ENCODE results near the gene CARD19. TPM values are rescaled to one million over a fixed set of nuclear protein-coding genes. Genes with fewer than 3 reads are reported as not detected.

Gene CARD19
- total and polyA plus RNA-seq, 9 of the 15 experiments (the other 6 are each of a cell fraction or from before 2014, with no cell fraction given): 0.90 to 34.9 (median 14.6) TPM

GRCh38 chr9:93095205-93096130 is 549 bp upstream of the CARD19 start (continued):
- TF ChIP-seq PKNOX1 (IDR thresholded peaks at IDR 0.05) (peak; percentile 88), MEF2D (tag; conservative IDR thresholded peaks at IDR 0.05; ENCODE audit: low read depth) (no peak), L3MBTL2 (IDR thresholded peaks at IDR 0.05) (peak; percentile 60; the same call in 1 of the 2 replicates), SUPT5H (IDR thresholded peaks at IDR 0.05) (peak; percentile 87), ETV5 (CRISPR knock-in tag; IDR thresholded peaks at IDR 0.05; ENCODE audit: low read depth) (peak; percentile 45; the same call in 1 of the 2 replicates), TFAP4 (CRISPR knock-in tag; IDR thresholded peaks at IDR 0.05; ENCODE audit: borderline replicate concordance) (peak; percentile 53; the same call in 1 of the 2 replicates), ATF6 (CRISPR knock-in tag; IDR thresholded peaks at IDR 0.05) (0 out of 2 replicates have a peak, but pooled peaks have one; percentile 46), ELF4 (CRISPR knock-in tag; IDR thresholded peaks at IDR 0.05) (no peak), KLF10 (CRISPR knock-in tag; IDR thresholded peaks at IDR 0.05) (no peak), GABPB1 (CRISPR knock-in tag; IDR thresholded peaks at IDR 0.05) (peak; percentile 44; the same call in 1 of the 2 replicates), FOXJ2 (tag; IDR thresholded peaks at IDR 0.05) (no peak), NFYB (IDR thresholded peaks at IDR 0.05; ENCODE audit: extremely low read depth, insufficient read length) (no peak), SNIP1 (IDR thresholded peaks at IDR 0.05; ENCODE audit: low read depth) (no peak)

Measured in K562 (cell line).